Measurements from ENCODE around the gene ABCC8.

The ABCC8 gene

GRCh38 chr11:17406082-17406817 lies 70.4 kb downstream of the ABCC8 start:
- Histone ChIP-seq H3K9me3 (ENCODE audit: low read depth, low read length) (no peaks in the 10 kb centered on the region), H3K4me3 (no peak overlapping the region), H3K36me3 (ENCODE audit: insufficient read depth, low read length) (no peaks in the 10 kb centered on the region), H3K9ac (ENCODE audit: insufficient read length) (no peak overlapping the region), H3K27ac (no peak overlapping the region)
- no peak for DNase-seq (ENCODE audit: low read depth, low spot score)
- TF ChIP-seq POLR2AphosphoS5 (IDR thresholded peaks at IDR 0.05; ENCODE audit: borderline replicate concordance, low read depth, low read length) (no peak), EZH2 (IDR thresholded peaks at IDR 0.05) (no peak), FOXP2 (optimal IDR thresholded peaks at IDR 0.05; ENCODE audit: control extremely low read depth, extremely low read length, insufficient read depth) (no peak)

- H3K36me3 ChIP-seq (ENCODE audit: insufficient read depth, low read length) = no peaks in the 10 kb centered on the region
- DNase-seq (ENCODE audit: low read depth, low spot score) = no peak
- H3K9me3 ChIP-seq (ENCODE audit: low read depth, low read length) = no peaks in the 10 kb centered on the region
- H3K4me3 ChIP-seq = no peak overlapping the region
- H3K27ac ChIP-seq = no peak overlapping the region
- H3K9ac ChIP-seq (ENCODE audit: insufficient read length) = no peak overlapping the region
- TF ChIP-seq EZH2 (IDR thresholded peaks at IDR 0.05) = no peak
- TF ChIP-seq FOXP2 (optimal IDR thresholded peaks at IDR 0.05; ENCODE audit: control extremely low read depth, extremely low read length, insufficient read depth) = no peak
- no peak for TF ChIP-seq POLR2AphosphoS5 (IDR thresholded peaks at IDR 0.05; ENCODE audit: borderline replicate concordance, low read depth, low read length)
These were observed 71.2 kb downstream of the ABCC8 start for GRCh38 chr11:17405232-17406005.

GRCh38 chr11:17403980-17404759 lies 72.5 kb downstream of the ABCC8 start:
- Histone ChIP-seq H3K27ac (no peak overlapping the region), H3K9ac (ENCODE audit: insufficient read length) (no peak overlapping the region), H3K36me3 (ENCODE audit: insufficient read depth, low read length) (no peaks in the 10 kb centered on the region), H3K4me3 (no peak overlapping the region), H3K9me3 (ENCODE audit: low read depth, low read length) (no peaks in the 10 kb centered on the region)
- no peak for TF ChIP-seq FOXP2 (optimal IDR thresholded peaks at IDR 0.05; ENCODE audit: control extremely low read depth, extremely low read length, insufficient read depth)
- TF ChIP-seq POLR2AphosphoS5 (IDR thresholded peaks at IDR 0.05; ENCODE audit: borderline replicate concordance, low read depth, low read length) = no peak
- no peak for TF ChIP-seq EZH2 (IDR thresholded peaks at IDR 0.05)
- DNase-seq (ENCODE audit: low read depth, low spot score) = no peak

GRCh38 chr11:17402486-17402885 lies 74.2 kb downstream of the ABCC8 start:
- H3K27ac ChIP-seq = no peak overlapping the region
- TF ChIP-seq POLR2AphosphoS5 (IDR thresholded peaks at IDR 0.05; ENCODE audit: borderline replicate concordance, low read depth, low read length) (no peak), EZH2 (IDR thresholded peaks at IDR 0.05) (no peak), FOXP2 (optimal IDR thresholded peaks at IDR 0.05; ENCODE audit: control extremely low read depth, extremely low read length, insufficient read depth) (no peak)
- no peaks in the 10 kb centered on the region for H3K9me3 ChIP-seq (ENCODE audit: low read depth, low read length)
- H3K4me3 ChIP-seq = no peak overlapping the region
- H3K9ac ChIP-seq (ENCODE audit: insufficient read length) = no peak overlapping the region
- DNase-seq (ENCODE audit: low read depth, low spot score) = no peak
- no peaks in the 10 kb centered on the region for H3K36me3 ChIP-seq (ENCODE audit: insufficient read depth, low read length)

GRCh38 chr11:17401841-17402240 lies 74.8 kb downstream of the ABCC8 start:
- no peak for TF ChIP-seq FOXP2 (optimal IDR thresholded peaks at IDR 0.05; ENCODE audit: control extremely low read depth, extremely low read length, insufficient read depth)
- TF ChIP-seq EZH2 (IDR thresholded peaks at IDR 0.05) = no peak
- TF ChIP-seq POLR2AphosphoS5 (IDR thresholded peaks at IDR 0.05; ENCODE audit: borderline replicate concordance, low read depth, low read length) = no peak
- H3K4me3 ChIP-seq = no peak overlapping the region
- H3K36me3 ChIP-seq (ENCODE audit: insufficient read depth, low read length) = no peaks in the 10 kb centered on the region
- no peak overlapping the region for H3K9ac ChIP-seq (ENCODE audit: insufficient read length)
- no peak for DNase-seq (ENCODE audit: low read depth, low spot score)
- H3K9me3 ChIP-seq (ENCODE audit: low read depth, low read length) = no peaks in the 10 kb centered on the region
- no peak overlapping the region for H3K27ac ChIP-seq

- Histone ChIP-seq H3K9ac (ENCODE audit: insufficient read length) (no peak overlapping the region), H3K36me3 (ENCODE audit: insufficient read depth, low read length) (no peaks in the 10 kb centered on the region), H3K4me3 (no peak overlapping the region), H3K27ac (no peak overlapping the region), H3K9me3 (ENCODE audit: low read depth, low read length) (no peaks in the 10 kb centered on the region)
- TF ChIP-seq EZH2 (IDR thresholded peaks at IDR 0.05) = no peak
- TF ChIP-seq FOXP2 (optimal IDR thresholded peaks at IDR 0.05; ENCODE audit: control extremely low read depth, extremely low read length, insufficient read depth) = no peak
- TF ChIP-seq POLR2AphosphoS5 (IDR thresholded peaks at IDR 0.05; ENCODE audit: borderline replicate concordance, low read depth, low read length) = no peak
- DNase-seq (ENCODE audit: low read depth, low spot score) = no peak
These were observed 75.3 kb downstream of the ABCC8 start for GRCh38 chr11:17401316-17401715.

- DNase-seq (ENCODE audit: low read depth, low spot score) = no peak
- Histone ChIP-seq H3K9ac (ENCODE audit: insufficient read length) (no peak overlapping the region), H3K9me3 (ENCODE audit: low read depth, low read length) (no peaks in the 10 kb centered on the region), H3K27ac (no peak overlapping the region), H3K36me3 (ENCODE audit: insufficient read depth, low read length) (no peaks in the 10 kb centered on the region), H3K4me3 (no peak overlapping the region)
- TF ChIP-seq EZH2 (IDR thresholded peaks at IDR 0.05) (no peak), FOXP2 (optimal IDR thresholded peaks at IDR 0.05; ENCODE audit: control extremely low read depth, extremely low read length, insufficient read depth) (no peak), POLR2AphosphoS5 (IDR thresholded peaks at IDR 0.05; ENCODE audit: borderline replicate concordance, low read depth, low read length) (no peak)
These were observed 76.4 kb downstream of the ABCC8 start for GRCh38 chr11:17400048-17400775.

All from SK-N-MC (cell line).